ENCODE data around the gene RRP9. TPM values are rescaled to one million over a fixed set of nuclear protein-coding genes. Genes with fewer than 3 reads are reported as not detected.

RRP9 gene
- total and polyA plus RNA-seq, 2 donors from 2014 or later: 17.8 to 18.6 TPM

DNA sequence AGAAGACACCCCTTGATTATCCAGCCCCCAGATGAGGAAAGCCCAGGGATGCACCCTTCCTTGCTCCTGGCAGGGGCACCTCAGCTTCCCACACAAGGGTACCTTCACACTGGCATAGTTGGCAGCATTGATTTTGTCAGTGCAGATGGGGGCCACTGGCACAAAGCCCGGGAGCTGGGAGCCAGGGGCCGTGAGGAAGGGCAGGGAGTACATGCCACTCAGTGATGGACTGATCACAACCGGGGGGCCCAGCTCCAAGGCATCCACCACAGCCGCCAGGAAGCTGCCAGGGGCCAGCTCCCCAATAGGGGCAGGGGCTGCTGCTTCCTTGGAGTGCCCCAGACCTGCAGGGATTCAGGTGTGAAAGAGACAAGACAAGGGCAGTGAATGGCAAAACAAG lies 28.1 kb upstream of the RRP9 start:
- intact Hi-C loops (cut with DNase I): no loop called here
- no peaks in the 10 kb centered on the region for H3K27me3 ChIP-seq (ENCODE audit: control insufficient read depth, insufficient read depth, low read length)
- no peak for FAIRE-seq
- H3K4me1 ChIP-seq (ENCODE audit: control insufficient read depth in 2 of 3, insufficient read depth in 2 of 3, low read depth in 1 of 3, low read length in 3 of 3): peaks cover 0 to 21% (median 4%) of the 10 kb centered on the region in 3 donors
- no peak overlapping the region for H3K9ac ChIP-seq (ENCODE audit: low read length in 3 of 3)
- no peak for DNase-seq
- TF ChIP-seq, protein P1, sequence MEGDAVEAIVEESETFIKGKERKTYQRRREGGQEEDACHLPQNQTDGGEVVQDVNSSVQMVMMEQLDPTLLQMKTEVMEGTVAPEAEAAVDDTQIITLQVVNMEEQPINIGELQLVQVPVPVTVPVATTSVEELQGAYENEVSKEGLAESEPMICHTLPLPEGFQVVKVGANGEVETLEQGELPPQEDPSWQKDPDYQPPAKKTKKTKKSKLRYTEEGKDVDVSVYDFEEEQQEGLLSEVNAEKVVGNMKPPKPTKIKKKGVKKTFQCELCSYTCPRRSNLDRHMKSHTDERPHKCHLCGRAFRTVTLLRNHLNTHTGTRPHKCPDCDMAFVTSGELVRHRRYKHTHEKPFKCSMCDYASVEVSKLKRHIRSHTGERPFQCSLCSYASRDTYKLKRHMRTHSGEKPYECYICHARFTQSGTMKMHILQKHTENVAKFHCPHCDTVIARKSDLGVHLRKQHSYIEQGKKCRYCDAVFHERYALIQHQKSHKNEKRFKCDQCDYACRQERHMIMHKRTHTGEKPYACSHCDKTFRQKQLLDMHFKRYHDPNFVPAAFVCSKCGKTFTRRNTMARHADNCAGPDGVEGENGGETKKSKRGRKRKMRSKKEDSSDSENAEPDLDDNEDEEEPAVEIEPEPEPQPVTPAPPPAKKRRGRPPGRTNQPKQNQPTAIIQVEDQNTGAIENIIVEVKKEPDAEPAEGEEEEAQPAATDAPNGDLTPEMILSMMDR (IDR thresholded peaks at IDR 0.05; ENCODE audit: borderline replicate concordance, extremely low read depth, insufficient read depth): no peak
- H3K4me3 ChIP-seq (ENCODE audit: low read length in 3 of 3): no peak overlapping the region
- no peaks in the 10 kb centered on the region for H3K9me3 ChIP-seq (ENCODE audit: control insufficient read depth in 2 of 3, insufficient read depth in 1 of 3, low read length in 3 of 3)
- peaks cover 0 to 5% (median 0%) of the 10 kb centered on the region in 3 donors for H3K36me3 ChIP-seq (ENCODE audit: control insufficient read depth in 2 of 3, insufficient read depth in 3 of 3, low read length in 3 of 3)
- no peak overlapping the region for H3K27ac ChIP-seq (ENCODE audit: low read depth in 2 of 2, low read length in 2 of 2)

DNA sequence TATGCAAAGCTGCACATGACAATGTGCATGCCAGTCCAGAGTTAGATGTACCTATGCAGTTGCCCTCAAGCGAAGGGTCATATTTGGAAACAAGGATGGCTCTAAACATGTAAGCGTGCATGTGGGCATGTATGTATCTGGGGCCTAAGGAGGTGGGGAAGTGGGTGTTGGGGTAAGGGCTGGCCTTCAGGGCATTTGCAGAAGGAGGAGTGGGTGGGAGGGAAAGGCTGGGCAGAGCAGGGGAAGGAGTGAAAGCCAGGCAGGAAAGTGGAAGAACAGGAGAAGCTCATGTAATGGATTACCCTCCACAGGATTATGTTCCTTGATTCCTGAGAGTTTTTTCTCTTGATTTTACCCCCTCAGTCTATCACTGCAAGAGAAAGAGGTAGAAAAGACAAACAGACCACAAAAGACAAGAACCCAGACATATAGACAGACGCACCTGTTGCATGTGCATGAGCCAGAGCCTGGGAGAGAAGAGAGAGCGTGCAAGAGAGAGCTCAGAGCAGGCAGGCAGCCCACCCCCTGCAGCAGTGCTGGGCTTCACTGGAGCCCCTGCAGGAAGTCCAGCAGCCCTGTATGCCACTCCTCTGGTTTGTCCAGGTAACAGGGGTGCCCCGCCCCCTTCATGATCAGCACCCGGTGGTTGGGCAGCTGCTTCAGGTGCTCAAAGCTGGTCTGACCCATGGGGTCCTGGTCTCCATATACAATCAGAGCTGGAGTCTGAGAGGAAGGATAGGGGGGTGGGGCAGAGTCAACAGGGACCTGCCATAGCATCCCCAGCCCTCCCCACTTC lies 27.4 kb upstream of the RRP9 start:
- Histone ChIP-seq H3K9ac (ENCODE audit: low read length in 3 of 3) (no peak overlapping the region), H3K9me3 (ENCODE audit: control insufficient read depth in 2 of 3, insufficient read depth in 1 of 3, low read length in 3 of 3) (no peaks in the 10 kb centered on the region), H3K36me3 (ENCODE audit: control insufficient read depth in 2 of 3, insufficient read depth in 3 of 3, low read length in 3 of 3) (peaks cover 0 to 5% (median 0%) of the 10 kb centered on the region in 3 donors), H3K4me3 (ENCODE audit: low read length in 3 of 3) (no peak overlapping the region), H3K27me3 (ENCODE audit: control insufficient read depth, insufficient read depth, low read length) (no peaks in the 10 kb centered on the region), H3K4me1 (ENCODE audit: control insufficient read depth in 2 of 3, insufficient read depth in 2 of 3, low read depth in 1 of 3, low read length in 3 of 3) (peaks cover 0 to 13% (median 4%) of the 10 kb centered on the region in 3 donors), H3K27ac (ENCODE audit: low read depth in 2 of 2, low read length in 2 of 2) (no peak overlapping the region)
- DNase-seq (peak in 1 of 5 donors; percentile 33), FAIRE-seq (no peak)
- TF ChIP-seq, protein P1 (IDR thresholded peaks at IDR 0.05; ENCODE audit: borderline replicate concordance, extremely low read depth, insufficient read depth): no peak
- intact Hi-C loops (cut with DNase I): no loop called here

DNA sequence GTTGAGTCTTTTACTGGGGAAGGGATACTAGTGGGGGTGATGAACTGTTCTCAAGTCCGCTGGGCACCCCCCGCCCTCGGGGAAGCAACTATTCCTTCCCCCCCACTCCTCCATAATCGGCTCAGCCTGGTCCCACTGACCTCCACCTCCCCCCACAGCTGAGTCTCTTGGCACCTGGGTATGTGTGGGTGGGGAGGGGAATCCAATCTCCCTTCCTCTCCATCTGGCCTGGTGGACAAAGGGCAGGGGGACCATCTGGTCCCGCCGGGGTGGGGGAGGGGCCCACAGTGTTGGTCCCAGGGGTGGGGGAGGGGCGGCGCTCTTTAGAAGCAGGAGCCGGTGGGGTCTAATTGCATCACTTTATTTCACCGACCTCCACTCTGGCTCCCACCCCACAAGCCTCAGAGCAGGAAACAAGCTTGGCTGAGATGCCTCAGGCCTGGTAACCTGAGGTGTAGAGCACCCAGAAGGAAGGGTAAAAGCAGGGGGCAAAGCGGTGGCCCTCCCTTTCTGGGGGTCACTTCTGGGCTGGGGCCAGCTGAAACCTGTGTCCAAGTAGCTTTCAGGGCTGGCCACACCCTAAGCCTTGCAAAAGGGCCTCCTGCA lies 26.6 kb upstream of the RRP9 start:
- H3K27ac ChIP-seq (ENCODE audit: low read depth in 2 of 2, low read length in 2 of 2): peak overlapping the region; percentile 71 to 81
- peak in 4 of 5 donors; percentile 76 to 94 (median 82) for DNase-seq

More for the DNA sequence above, 26.6 kb upstream of the RRP9 start:
- TF ChIP-seq, protein P1 (IDR thresholded peaks at IDR 0.05; ENCODE audit: borderline replicate concordance, extremely low read depth, insufficient read depth): no peak
- Histone ChIP-seq H3K9ac (ENCODE audit: low read length in 3 of 3) (peak overlapping the region in 2 of 3 donors; percentile 46 to 69), H3K4me3 (ENCODE audit: low read length in 3 of 3) (peak overlapping the region; percentile 17 to 64 (median 60)), H3K36me3 (ENCODE audit: control insufficient read depth in 2 of 3, insufficient read depth in 3 of 3, low read length in 3 of 3) (peaks cover 0 to 5% (median 0%) of the 10 kb centered on the region in 3 donors), H3K27me3 (ENCODE audit: control insufficient read depth, insufficient read depth, low read length) (no peaks in the 10 kb centered on the region), H3K9me3 (ENCODE audit: control insufficient read depth in 2 of 3, insufficient read depth in 1 of 3, low read length in 3 of 3) (no peaks in the 10 kb centered on the region), H3K4me1 (ENCODE audit: control insufficient read depth in 2 of 3, insufficient read depth in 2 of 3, low read depth in 1 of 3, low read length in 3 of 3) (peaks cover 0 to 12% (median 4%) of the 10 kb centered on the region in 3 donors)
- intact Hi-C loops (cut with DNase I): no loop called here
- FAIRE-seq: no peak

Data from kidney (tissue), 14 donors.